Fibroblast of lung (primary cell): ENCODE results near the gene PCBP3.

ENCODE experiments used
- EZH2 ChIP-seq: IDR thresholded peaks from 2 replicates; pipeline ENCODE4 v1.5.1; 2012; ENCODE audit warnings: low read length, control low read depth, mild to moderate bottlenecking; ENCODE audit errors: missing control alignments
- TF ChIP-seq, protein P1 (sequence below), 2 donors: IDR thresholded peaks in 1 of 2; conservative IDR thresholded peaks in 1 of 2; 1 replicate in 1 of 2; 2 replicates in 1 of 2; pipeline ENCODE4 v1.5.1; 2011 to 2012; ENCODE audit warnings: low read length in 2 of 2, control low read depth in 1 of 2, inconsistent platforms in 1 of 2, low read depth in 1 of 2, mild to moderate bottlenecking in 1 of 2

GRCh38 chr21:45854690-45855247 lies 211.2 kb downstream of the PCBP3 start:
- TF ChIP-seq EZH2, result no peak
- TF ChIP-seq, protein P1, sequence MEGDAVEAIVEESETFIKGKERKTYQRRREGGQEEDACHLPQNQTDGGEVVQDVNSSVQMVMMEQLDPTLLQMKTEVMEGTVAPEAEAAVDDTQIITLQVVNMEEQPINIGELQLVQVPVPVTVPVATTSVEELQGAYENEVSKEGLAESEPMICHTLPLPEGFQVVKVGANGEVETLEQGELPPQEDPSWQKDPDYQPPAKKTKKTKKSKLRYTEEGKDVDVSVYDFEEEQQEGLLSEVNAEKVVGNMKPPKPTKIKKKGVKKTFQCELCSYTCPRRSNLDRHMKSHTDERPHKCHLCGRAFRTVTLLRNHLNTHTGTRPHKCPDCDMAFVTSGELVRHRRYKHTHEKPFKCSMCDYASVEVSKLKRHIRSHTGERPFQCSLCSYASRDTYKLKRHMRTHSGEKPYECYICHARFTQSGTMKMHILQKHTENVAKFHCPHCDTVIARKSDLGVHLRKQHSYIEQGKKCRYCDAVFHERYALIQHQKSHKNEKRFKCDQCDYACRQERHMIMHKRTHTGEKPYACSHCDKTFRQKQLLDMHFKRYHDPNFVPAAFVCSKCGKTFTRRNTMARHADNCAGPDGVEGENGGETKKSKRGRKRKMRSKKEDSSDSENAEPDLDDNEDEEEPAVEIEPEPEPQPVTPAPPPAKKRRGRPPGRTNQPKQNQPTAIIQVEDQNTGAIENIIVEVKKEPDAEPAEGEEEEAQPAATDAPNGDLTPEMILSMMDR (conservative IDR thresholded peaks at IDR 0.05 in 1 of 2, IDR thresholded peaks at IDR 0.05 in 1 of 2; ENCODE audit: low read depth in 1 of 2, low read length in 2 of 2), result no peak
